SHP77 (cell line): ENCODE results near the gene STH.
A peak's percentile ranks its signal among the peaks of the same experiment; 100 is the strongest.

Experiments used
- DNase-seq, 2 experiments: peaks; one replicate each; lab custom pipeline; 2025; lab: John Stamatoyannopoulos, UW

Gene STH

DNA sequence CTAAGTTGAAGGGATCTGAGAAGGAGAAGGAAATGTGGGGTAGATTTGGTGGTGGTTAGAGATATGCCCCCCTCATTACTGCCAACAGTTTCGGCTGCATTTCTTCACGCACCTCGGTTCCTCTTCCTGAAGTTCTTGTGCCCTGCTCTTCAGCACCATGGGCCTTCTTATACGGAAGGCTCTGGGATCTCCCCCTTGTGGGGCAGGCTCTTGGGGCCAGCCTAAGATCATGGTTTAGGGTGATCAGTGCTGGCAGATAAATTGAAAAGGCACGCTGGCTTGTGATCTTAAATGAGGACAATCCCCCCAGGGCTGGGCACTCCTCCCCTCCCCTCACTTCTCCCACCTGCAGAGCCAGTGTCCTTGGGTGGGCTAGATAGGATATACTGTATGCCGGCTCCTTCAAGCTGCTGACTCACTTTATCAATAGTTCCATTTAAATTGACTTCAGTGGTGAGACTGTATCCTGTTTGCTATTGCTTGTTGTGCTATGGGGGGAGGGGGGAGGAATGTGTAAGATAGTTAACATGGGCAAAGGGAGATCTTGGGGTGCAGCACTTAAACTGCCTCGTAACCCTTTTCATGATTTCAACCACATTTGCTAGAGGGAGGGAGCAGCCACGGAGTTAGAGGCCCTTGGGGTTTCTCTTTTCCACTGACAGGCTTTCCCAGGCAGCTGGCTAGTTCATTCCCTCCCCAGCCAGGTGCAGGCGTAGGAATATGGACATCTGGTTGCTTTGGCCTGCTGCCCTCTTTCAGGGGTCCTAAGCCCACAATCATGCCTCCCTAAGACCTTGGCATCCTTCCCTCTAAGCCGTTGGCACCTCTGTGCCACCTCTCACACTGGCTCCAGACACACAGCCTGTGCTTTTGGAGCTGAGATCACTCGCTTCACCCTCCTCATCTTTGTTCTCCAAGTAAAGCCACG is 28.3 kb downstream of the STH start:
- no peak for DNase-seq

DNA sequence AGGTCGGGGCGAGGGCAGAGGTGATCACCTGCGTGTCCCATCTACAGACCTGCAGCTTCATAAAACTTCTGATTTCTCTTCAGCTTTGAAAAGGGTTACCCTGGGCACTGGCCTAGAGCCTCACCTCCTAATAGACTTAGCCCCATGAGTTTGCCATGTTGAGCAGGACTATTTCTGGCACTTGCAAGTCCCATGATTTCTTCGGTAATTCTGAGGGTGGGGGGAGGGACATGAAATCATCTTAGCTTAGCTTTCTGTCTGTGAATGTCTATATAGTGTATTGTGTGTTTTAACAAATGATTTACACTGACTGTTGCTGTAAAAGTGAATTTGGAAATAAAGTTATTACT is 28.9 kb downstream of the STH start:
- no peak for DNase-seq

DNA sequence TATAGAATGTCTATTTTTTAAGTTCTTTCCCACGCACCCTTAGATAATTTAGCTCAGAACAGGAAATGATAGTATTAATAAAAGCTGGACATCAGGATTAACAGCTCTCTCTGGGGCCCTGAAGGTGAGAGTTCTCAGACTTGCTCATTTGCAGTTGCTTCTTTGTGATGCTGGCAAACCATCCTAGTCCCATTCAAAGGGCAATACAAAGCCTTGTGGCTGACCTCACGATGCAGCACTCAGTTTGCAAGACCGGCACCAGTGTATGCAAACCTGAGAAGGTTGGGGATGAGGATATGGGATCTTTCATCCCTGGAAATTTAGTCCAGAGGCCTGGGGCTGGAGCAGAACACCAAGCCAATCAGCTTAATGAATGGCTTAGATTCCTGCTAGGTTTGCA is 29.3 kb downstream of the STH start:
- DNase-seq, result no peak

DNA sequence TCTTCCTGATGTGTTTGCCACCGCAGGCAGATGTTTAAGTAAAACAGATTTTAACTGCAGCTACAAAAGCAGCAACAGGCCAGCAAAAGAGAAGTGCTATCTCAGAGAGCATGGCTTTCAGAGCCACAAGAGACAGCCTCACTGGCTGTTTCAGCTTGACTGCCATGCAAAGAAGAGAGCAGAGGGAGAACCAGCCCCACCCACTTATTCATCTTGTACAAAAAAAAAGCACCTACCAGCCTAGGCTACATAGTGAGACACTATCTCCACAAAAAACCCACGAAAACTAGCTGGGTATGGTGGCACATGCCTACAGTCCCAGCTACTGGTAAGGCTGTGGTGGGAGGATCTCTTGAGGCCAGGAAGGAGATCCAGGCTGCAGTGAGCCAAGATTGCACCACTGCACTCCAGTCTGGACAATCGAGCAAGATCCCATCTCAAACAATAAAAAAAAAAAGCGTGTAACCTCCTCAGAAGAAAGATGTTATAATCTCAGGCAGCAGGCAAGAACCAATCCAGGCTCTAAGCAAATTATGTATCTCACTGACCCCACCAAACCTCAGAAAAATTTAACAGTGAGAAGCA is 30.0 kb downstream of the STH start:
- no peak for DNase-seq

DNA sequence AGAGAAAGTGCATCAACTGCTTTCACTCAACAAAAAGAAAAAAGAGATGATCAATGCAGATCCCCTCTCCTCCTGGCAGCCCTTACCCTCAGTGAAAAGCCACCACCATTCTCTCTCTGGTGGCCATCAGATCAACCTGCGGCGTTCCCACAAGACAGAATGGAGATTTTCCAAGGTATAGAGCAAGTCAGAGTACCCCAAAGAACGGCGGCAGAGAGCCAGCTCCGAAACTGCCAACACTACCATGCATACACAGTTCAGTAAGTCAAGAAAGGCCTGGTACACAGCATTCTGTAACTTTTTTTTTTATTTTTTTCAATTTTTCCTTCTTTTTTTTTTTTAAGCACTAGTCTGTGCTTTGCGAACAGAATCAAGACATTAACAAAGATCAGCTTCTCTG is 30.6 kb downstream of the STH start:
- no peak for DNase-seq

DNA sequence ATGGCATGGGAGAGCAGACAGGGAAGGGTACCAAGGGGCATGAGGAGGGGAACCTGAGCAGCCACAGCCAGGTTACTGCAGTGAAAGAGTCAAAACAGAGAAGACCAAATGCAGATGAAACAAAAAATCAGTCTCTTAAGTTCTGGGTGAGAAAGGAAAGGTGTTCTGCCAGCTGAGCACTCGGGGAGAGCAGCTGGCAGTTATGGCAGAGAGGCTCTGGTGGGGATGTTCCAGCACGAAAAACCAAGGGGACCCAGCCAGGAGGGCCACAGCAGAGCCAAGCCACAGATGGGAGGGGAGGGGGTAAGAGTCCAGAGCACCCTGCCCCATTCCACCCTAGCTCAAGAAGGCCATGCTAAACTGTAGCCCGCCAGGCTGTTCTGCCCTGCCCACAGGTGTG is 31.7 kb downstream of the STH start:
- DNase-seq, result no peak

DNA sequence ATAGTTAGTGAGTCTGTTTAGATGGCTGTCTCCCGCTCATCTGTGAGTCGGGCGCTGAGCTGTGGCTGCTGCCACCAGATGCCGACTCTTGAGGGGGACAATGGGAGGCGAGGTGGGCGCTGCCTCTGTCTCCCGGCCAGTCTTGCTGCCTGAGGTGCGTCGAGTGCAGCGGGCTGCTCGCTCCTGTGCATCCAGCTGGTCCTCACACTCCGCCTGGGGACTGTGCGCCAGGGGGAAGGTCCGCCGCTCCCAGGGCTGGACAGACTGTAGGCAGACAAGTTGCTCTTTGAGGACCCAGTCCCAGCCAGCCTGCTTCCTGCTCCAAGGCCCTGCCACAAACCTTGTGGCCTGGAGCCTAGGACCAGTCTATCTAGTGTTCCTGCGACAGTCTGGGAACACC is 32.4 kb downstream of the STH start:
- no peak for DNase-seq

DNA sequence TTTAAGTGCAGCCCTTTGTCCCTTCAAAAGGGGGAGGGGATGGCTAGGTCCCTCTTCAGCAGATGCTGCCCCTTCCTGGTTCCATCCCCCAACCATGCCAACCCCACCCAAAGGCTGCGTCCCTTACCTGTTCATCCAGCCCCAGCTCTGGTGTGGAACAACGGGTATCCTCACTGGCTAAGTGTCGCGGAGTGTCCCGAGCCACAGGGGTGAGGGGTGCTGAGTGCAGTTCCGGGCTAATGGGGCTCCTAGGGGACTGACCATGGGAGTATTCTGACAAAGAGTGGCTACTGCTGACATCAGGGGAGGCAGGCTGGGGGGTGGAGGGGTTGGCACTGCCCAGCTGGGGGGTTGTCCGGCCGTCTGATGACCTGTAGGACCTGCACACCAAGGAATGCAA is 32.9 kb downstream of the STH start:
- DNase-seq, result no peak

DNA sequence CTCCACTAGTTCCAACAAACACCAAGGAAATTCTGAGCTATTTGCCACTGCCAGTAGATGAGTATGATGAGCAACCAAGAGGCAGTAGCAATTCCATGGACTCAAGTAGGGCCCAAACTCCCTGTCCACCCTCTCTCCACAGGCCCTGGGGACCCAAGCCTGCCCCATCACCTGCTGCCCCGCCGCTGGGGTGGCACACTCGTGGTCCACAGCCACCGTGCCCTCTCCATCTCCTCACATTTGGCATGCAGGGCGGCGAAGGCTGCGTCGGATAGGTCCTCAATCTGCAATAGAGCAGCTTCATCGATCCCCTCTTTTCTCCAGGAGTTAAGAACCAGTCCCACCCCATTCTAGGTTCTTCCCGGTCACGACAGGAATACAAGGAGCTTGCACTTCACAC is 33.9 kb downstream of the STH start:
- no peak for DNase-seq

DNA sequence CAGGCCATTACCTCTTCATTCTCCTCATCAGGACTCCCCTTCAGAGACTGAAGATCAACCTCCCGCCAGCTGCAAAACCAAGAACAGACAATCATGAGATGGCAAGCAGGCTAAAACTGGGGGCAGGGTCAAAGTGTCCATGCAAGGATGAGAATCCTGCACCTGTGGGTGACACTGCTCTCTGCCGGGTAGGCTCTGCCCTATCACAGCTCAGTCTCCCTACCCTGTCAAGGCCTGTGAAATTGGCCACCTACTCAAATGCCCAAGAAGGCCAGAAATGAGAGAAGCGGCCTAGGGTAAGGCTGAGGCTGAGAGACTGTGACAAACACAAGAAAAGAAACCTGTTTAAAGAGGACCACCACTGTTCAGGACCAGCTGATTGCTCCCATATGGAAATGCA is 34.3 kb downstream of the STH start:
- DNase-seq, result no peak

DNA sequence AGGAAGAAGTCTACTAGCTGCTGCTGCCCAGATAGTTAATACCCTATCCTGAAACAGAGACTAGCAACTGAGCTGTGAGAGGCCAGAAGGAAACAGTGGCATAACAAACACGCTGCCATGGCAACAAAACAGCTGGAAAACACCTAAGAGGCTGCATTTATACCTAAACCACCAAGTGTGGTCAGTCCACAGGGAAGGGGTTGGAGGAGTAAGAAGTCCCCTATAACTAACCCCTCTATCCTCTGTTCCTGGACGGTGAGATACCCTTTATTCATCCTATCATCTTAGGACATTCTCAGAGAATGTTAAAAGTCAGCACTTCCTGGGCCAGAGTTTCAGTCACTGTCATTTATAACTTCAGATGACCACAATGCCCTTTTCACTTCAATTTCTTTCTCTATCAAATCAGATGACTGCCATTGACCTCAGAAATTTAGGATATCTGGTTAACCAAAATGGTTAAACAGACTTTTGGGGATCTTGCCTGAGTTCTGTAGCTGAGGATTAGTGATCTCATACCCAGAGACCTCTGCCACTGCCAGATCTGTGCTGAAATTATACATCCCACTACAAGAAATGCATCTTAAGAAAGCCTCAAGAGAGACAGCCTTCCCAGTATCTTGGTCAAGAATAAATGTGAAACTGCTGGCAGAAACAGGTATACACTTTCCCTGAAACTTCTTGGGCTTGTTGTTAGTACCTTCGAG is 36.2 kb downstream of the STH start:
- no peak for DNase-seq

DNA sequence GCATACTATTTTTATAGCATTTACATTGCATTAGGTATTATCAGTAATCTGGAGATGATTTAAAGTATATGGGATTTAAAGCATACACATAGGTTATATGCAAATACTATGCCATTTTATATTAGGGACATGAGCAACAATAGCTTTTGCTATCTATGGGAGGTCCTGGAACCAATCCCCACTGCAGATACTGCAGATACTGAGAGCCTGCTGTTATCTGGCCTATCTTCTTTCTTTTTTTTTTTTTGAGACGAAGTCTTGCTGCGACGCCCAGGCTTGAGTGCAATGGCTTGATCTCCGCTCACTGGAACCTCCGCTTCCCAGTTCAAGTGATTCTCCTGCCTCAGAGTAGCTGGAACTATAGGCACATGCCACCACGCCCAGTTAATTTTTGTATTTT is 37.4 kb downstream of the STH start:
- DNase-seq, result no peak

DNA sequence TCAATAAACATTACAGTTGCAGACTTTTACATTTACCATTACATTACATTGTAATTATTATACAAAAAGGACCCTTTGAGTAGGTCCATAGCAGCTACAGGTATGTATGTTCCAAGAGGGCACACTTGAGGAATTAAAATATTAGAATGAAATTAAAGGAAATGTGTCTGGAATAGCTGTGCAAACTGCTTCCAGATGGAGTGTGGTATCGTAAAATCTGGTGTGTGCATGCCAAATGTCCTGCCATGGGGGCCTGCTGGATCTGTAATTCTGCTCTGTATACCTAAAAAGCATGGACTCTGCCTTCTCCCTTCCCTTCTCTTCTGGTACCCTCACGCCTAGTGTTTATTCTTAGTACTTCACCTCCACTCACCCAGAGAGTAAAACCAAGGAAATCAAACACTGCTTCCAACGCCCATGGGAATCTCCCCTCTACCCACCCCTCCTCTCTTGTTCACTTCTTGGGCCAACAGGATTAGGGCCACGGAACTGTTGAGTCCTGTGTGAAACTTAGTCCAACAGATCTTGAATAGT is 38.7 kb downstream of the STH start:
- DNase-seq, result no peak

DNA sequence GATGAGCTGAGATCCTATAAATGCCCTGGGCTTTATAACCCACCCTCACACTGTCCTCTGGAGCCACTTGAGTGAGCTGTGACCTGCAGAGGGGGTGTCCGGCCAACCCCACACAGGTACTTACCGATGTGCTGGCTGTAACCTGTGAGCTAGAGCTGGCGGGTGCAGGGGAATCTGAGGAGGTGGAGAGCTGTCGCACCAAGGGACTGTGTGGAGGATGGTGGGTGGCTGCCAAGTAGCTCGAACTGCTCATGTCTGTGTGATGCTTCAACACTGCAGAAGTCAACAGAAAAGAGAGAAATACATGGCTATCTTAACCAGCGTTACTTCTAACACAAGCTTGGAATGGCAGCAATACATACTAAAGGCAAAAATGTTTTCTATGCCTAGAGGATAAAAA is 39.4 kb downstream of the STH start:
- no peak for DNase-seq

DNA sequence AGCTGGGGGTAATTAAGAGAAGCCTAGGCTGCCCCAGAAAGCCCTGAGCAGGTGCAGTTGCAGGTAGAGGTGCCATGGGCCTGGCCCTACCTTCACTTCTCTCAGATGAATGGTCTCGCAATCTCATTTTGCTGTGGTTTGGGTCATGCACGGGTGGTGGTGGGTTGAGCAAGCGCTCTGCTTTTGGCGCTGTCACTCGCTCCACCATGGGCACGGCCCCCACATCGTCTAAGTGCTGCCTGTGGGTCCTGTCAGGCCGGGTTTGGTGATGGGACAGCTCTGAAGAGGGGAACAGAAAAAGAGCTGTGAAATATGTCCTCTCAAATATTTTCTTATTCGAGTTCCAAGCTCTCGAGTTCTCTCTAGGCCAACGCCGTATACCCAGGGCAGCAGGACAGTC is 39.9 kb downstream of the STH start:
- no peak for DNase-seq

DNA sequence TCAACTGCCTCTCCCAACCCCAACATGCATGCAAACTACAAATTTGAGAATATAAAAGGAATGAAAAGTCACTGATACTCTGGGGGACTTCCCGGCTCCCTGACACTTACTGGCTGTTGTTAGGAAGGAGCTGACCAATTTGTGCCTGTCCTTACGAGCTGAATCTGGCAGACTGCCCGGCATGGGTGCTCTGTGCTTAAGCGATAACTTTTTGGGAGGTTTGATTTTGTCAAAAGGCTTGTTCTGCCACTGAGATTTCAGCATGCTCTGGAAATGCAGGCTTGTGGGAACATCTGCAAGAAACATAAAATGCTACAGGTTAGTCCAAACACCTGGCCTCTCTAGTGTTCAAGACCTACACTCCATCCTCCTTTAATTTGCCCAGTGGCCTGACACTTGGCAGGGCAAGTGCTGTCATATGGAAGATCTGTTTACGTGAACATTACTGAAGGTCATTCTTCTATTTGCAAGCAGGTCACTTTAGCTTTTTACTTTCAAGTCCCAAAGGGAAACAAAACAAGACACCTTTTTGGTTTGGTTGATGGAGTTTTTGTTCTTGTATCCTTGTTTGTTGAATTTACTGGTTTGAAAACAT is 40.6 kb downstream of the STH start:
- DNase-seq, result no peak

DNA sequence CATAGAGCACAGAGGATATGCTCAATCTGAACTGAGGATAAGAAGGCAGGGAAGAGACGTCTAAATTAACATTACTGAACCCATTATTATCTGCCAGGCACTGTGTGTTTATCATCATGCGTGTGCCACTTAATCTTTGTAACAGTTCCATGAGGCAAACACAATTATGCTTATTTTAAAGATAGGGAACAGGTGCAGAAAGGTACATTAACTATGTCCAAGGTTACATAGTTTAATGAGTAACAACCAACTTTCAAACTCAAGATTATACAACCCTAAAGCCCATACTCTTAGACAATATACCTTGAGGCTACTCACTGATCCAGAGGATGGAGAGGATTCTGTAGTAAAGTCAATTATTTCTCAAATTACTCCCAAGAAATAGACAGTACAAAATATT is 43.2 kb downstream of the STH start:
- no peak for DNase-seq

DNA sequence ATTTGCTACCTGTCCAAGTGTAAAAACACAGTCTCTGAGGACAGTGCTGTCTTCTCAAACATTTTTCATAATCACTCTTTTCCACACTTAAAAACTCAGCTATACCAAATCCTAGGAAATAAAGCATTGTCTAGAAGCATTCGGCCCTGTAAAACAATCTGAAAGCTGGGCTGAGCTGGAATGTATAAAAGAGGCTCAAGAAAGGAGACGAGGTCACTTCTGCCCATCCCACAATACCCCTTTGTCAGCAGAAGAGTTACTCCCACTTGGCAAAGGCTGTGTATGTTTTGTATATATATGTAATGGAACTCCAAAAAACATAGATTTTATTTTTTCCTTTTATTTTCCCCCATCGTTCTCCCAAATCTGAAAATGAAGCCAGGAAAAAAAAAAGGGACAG is 43.9 kb downstream of the STH start:
- DNase-seq, result no peak

DNA sequence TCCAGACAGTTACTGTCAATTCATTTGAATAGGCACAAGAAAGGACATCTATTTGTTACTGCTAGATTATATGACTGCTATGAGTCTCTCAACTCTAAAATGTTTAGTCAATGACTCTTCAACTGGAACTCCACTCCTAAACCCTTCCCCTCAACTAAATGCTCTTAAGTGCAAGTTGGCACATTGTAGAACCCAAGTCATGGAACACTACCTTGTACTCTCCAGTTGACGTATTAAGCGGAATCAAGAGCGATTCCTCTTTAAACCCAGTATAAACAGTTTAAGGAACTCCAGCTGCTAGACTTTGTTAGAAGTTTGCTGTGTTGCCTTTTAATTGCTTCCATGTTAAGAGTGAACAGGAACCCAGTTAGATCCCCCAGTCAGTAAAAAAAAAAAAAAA is 44.6 kb downstream of the STH start:
- no peak for DNase-seq

DNA sequence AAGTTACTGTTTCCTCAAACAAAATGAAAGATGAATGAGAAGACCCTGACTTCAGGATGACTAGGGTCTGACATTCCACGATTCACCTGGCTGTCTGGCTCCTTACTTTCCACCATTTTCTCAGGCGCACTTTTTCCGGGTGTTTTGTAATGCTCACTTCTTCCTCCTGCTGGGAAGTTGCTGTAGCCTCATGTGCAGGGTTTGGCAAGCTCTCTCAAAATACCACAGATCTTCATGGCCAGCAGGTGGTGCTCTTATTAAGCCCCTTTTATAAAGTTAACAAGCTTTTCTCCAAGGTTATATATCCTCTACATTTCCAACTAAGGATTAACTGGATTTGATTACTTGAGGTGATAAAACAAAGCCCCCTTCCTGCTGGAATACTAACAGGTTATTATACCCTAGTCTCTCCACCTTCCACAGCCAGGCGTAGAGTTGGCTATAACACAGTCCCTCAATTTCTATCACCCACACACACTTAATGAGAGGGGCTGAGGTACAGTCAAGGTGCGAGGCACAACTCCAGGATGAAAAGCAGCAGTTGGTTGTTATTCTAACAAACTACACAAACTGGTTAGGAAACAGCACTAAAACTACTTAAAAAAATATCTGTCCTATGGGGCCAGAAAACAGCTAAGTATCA is 45.4 kb downstream of the STH start:
- DNase-seq, result peak; percentile 66 to 77

DNA sequence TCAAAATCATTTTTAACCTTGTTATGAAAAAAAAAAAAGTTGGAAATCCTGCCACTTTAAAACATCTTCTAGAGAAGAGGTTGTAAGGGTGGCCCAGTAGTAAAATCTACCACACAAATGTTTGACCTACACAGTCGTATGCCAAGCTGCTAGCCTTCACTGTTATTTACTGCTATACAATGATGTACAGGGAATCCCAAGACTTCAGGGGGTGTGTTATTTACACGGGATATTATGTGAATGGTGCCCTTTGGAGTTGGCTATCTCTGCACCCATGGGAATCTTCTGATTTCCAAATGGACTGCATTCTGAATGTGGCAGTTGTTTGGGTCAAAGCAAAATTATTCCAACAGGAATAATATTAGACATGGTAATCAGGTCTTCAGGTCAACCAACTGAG is 45.9 kb downstream of the STH start:
- no peak for DNase-seq

DNA sequence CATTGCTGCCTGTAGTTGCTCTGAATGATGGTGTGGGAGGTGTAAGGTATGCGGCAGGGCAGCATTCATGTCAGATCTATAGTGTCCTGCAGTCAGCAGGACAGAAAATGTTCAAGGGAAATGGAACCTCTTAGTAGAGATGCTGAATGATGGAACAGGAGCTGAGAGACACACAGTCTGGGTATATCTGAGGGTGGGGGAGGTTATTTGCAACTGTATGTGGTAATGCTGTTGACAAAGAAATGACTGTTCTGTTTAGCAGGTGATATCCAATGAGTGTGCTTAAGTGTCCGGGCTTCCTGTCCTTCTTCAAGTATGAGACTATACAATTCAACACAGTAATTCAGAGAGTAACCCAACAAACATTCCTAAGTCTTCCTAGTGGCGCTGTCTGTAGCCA is 46.6 kb downstream of the STH start:
- DNase-seq, result no peak
